Esophagus muscularis mucosa (tissue), 4 donors: ENCODE data around the gene RECK.

Experiments
- CTCF ChIP-seq, 3 experiments: fragments of 200-600 bp in 2 of 3; fragments of 450-650 bp in 1 of 3; sonication (generic) in 2 of 3; IDR thresholded peaks; one replicate each; pipeline ENCODE4 v1.5.1; 2017 to 2019; ENCODE audit warnings: antibody characterized with exemption in 3 of 3, mild to moderate bottlenecking in 2 of 3, moderate library complexity in 1 of 3
- EP300 ChIP-seq: sonication (generic); formaldehyde crosslinking; IDR thresholded peaks from one replicate; pipeline ENCODE4 v1.6.1; 2017; ENCODE audit warnings: antibody characterized with exemption
- POLR2A ChIP-seq: fragments of 450-650 bp; IDR thresholded peaks from one replicate; pipeline ENCODE4 v1.6.1; 2017; ENCODE audit warnings: antibody characterized with exemption, moderate library complexity, mild to moderate bottlenecking, low read depth
- POLR2AphosphoS5 ChIP-seq, 2 donors: sonication (generic); formaldehyde crosslinking; IDR thresholded peaks; one replicate each; pipeline ENCODE4 v1.6.1; 2017; ENCODE audit warnings: antibody characterized with exemption in 2 of 2

- TF ChIP-seq POLR2A (no peak), CTCF (IDR thresholded peaks at IDR 0.05) (no peak), EP300 (no peak), POLR2AphosphoS5 (IDR thresholded peaks at IDR 0.05) (peak in 1 of 2 donors; percentile 86)
These were observed 6.8 kb upstream of the RECK start for GRCh38 chr9:36029765-36030528.
